HCT116 (cell line): ENCODE measurements around the gene SMIM14. TPM values are rescaled to one million over a fixed set of nuclear protein-coding genes. Genes with fewer than 3 reads are reported as not detected.

Experiments
- ATAC-seq: fragments of 200-7000 bp; cut with Tn5 transposase; 2 replicates; pipeline ENCODE4 v1.9.1; 2020; ENCODE audit warnings: mild to moderate bottlenecking, moderate library complexity
- BruUV-seq: library from RNA; stranded (reverse); fragments of 400-500 nt; replicated peaks from 2 replicates; lab custom pipeline; 2021; lab: Mats Ljungman, UMichigan
- CTCF ChIA-PET: fragments of 300-600 bp; sonication (Branson Sonifier 250); formaldehyde crosslinking; loops from one replicate; lab custom pipeline; 2021; ENCODE audit warnings: antibody characterized with exemption; lab: Charles Lee
- POLR2A ChIA-PET: fragments of 300-600, 350-600 bp; sonication (Branson Sonifier 250); formaldehyde crosslinking; loops from one replicate; lab custom pipeline; 2021; ENCODE audit warnings: antibody characterized with exemption; lab: Charles Lee
- RAD21 ChIA-PET, 2 experiments: fragments of 300-600 bp; sonication (Branson Sonifier 250); formaldehyde crosslinking; loops; one replicate each; lab custom pipeline; 2023; ENCODE audit warnings: low total read pairs in 2 of 2; ENCODE audit not compliant: uncharacterized antibody in 2 of 2, unreplicated experiment in 2 of 2, low non-redundant PET in 1 of 2; lab: Charles Lee
- DNase-seq: peaks from one replicate; pipeline ENCODE4 v3.0.0-alpha.2; 2010; ENCODE audit warnings: low read depth, low spot score
- H2AFZ ChIP-seq: fragments of 200-600 bp; shearing (Covaris generic), sonication (generic); 2 replicates; pipeline ENCODE4 v1.6.1; 2017; ENCODE audit warnings: low read depth, mixed run types, mixed read lengths, antibody characterized with exemption, low read length; ENCODE audit not compliant: poor library complexity, severe bottlenecking
- H3K27ac ChIP-seq: 2 replicates; pipeline ENCODE4 v1.5.1; 2012; ENCODE audit warnings: low read depth, low read length
- H3K27me3 ChIP-seq: fragments of 200-600 bp; sonication (generic); 2 replicates; pipeline ENCODE4 v1.6.1; 2016; ENCODE audit warnings: mixed run types, low read length, mixed read lengths; ENCODE audit not compliant: insufficient read depth
- H3K36me3 ChIP-seq, 2 experiments: fragments of 200-500 bp in 1 of 2; fragments of 200-600 bp in 1 of 2; sonication (Bioruptor generic) in 1 of 2; sonication (generic) in 1 of 2; 2 replicates each; pipeline versions ENCODE4 v1.5.1 to v1.6.1; 2014 to 2016; ENCODE audit warnings: low read length in 2 of 2, inconsistent platforms in 1 of 2, mixed read lengths in 1 of 2, mixed run types in 1 of 2; ENCODE audit not compliant: insufficient read depth in 2 of 2, control insufficient read depth in 1 of 2
- H3K4me1 ChIP-seq, 2 experiments: fragments of 200-600 bp in 1 of 2; sonication (generic) in 1 of 2; 2 replicates each; pipeline versions ENCODE4 v1.5.1 to v1.6.1; 2012 to 2017; ENCODE audit warnings: low read length in 2 of 2, inconsistent platforms in 1 of 2, mild to moderate bottlenecking in 1 of 2, mixed read lengths in 1 of 2, mixed run types in 1 of 2, moderate library complexity in 1 of 2; ENCODE audit not compliant: insufficient read depth in 2 of 2, control insufficient read depth in 1 of 2
- H3K4me2 ChIP-seq: fragments of 200-600 bp; sonication (generic); 2 replicates; pipeline ENCODE4 v1.6.1; 2017; ENCODE audit warnings: mixed run types, low read length, mixed read lengths
- H3K4me3 ChIP-seq, 2 experiments: fragments of 200-600 bp in 1 of 2; sonication (generic) in 1 of 2; replicated peaks in 1 of 2; 2 replicates each; pipeline ENCODE4 v1.5.1; 2011 to 2016; ENCODE audit warnings: low read length in 2 of 2, control low read depth in 1 of 2, low read depth in 1 of 2, mild to moderate bottlenecking in 1 of 2, mixed read lengths in 1 of 2, mixed run types in 1 of 2
- H3K79me2 ChIP-seq: fragments of 200-600 bp; sonication (generic); 2 replicates; pipeline ENCODE4 v1.6.1; 2017; ENCODE audit warnings: mild to moderate bottlenecking, mixed run types, low read length, moderate library complexity, mixed read lengths; ENCODE audit not compliant: insufficient read depth
- H3K9ac ChIP-seq: fragments of 200-600 bp; sonication (generic); 2 replicates; pipeline ENCODE4 v1.6.1; 2016; ENCODE audit warnings: low read length, mixed read lengths
- H3K9me2 ChIP-seq: fragments of 200-600 bp; sonication (generic), shearing (Covaris generic); 2 replicates; pipeline ENCODE4 v1.6.1; 2017; ENCODE audit warnings: mixed run types, mild to moderate bottlenecking, moderate library complexity; ENCODE audit not compliant: insufficient read depth
- H3K9me3 ChIP-seq, 2 experiments: fragments of 200-500 bp in 1 of 2; fragments of 200-600 bp in 1 of 2; sonication (Bioruptor generic) in 1 of 2; sonication (generic) in 1 of 2; 2 replicates each; pipeline ENCODE4 v1.6.1; 2014 to 2017; ENCODE audit warnings: low read length in 2 of 2, mixed read lengths in 2 of 2, inconsistent platforms in 1 of 2, low read depth in 1 of 2, mild to moderate bottlenecking in 1 of 2, mixed run types in 1 of 2, moderate library complexity in 1 of 2; ENCODE audit not compliant: control insufficient read depth in 1 of 2, insufficient read depth in 1 of 2
- H4K20me1 ChIP-seq: fragments of 200-600 bp; sonication (generic), shearing (Covaris generic); 2 replicates; pipeline ENCODE4 v1.6.1; 2017; ENCODE audit warnings: mixed run types, mild to moderate bottlenecking, moderate library complexity; ENCODE audit not compliant: insufficient read depth
- CBX3 ChIP-seq: IDR thresholded peaks from 2 replicates; pipeline ENCODE4 v1.6.1; 2012; ENCODE audit warnings: low read depth
- CTCF ChIP-seq, 3 experiments: fragments of 200-600 bp in 1 of 3; sonication (generic) in 1 of 3; IDR thresholded peaks in 2 of 3; conservative IDR thresholded peaks in 1 of 3; 2 replicates each; pipeline ENCODE4 v1.5.1; 2012 to 2017; ENCODE audit warnings: low read depth in 2 of 3, low read length in 2 of 3, antibody characterized with exemption in 1 of 3, borderline replicate concordance in 1 of 3, control low read depth in 1 of 3, mild to moderate bottlenecking in 1 of 3, mixed read lengths in 1 of 3, mixed run types in 1 of 3, moderate library complexity in 1 of 3; ENCODE audit not compliant: insufficient read depth in 1 of 3
- EZH2phosphoT487 ChIP-seq: fragments of 200-600 bp; IDR thresholded peaks from 2 replicates; pipeline ENCODE4 v1.6.1; 2018; ENCODE audit warnings: antibody characterized with exemption, borderline replicate concordance
- FOSL1 ChIP-seq: IDR thresholded peaks from 2 replicates; pipeline ENCODE4 v1.6.1; 2012; ENCODE audit warnings: low read depth
- POLR2A ChIP-seq: IDR thresholded peaks from 2 replicates; pipeline ENCODE4 v1.7.0; 2011; ENCODE audit warnings: borderline replicate concordance; ENCODE audit not compliant: insufficient read depth, insufficient read length; ENCODE audit errors: extremely low read depth
- POLR2AphosphoS5 ChIP-seq: IDR thresholded peaks from 2 replicates; pipeline ENCODE4 v1.6.1; 2011; ENCODE audit warnings: mild to moderate bottlenecking, low read depth, low read length, moderate library complexity
- RAD21 ChIP-seq: IDR thresholded peaks from 2 replicates; pipeline ENCODE4 v1.6.1; 2012; ENCODE audit warnings: low read depth, mild to moderate bottlenecking
- SP1 ChIP-seq: IDR thresholded peaks from 2 replicates; pipeline ENCODE4 v1.6.1; 2012; ENCODE audit warnings: low read depth
- SRF ChIP-seq: IDR thresholded peaks from 2 replicates; pipeline ENCODE4 v1.6.1; 2012; ENCODE audit warnings: low read depth
- TCF7L2 ChIP-seq: IDR thresholded peaks from 2 replicates; pipeline ENCODE4 v1.7.0; 2011; ENCODE audit warnings: borderline replicate concordance, inconsistent platforms; ENCODE audit not compliant: insufficient read depth, insufficient read length; ENCODE audit errors: extremely low read depth
- ZFX ChIP-seq: fragments of 450-650 bp; IDR thresholded peaks from 2 replicates; pipeline ENCODE4 v1.6.1; 2017
- ZNF274 ChIP-seq: fragments of 200-500 bp; sonication (Bioruptor generic); IDR thresholded peaks from 2 replicates; pipeline ENCODE4 v1.6.1; 2014; ENCODE audit warnings: mild to moderate bottlenecking, low read depth, low read length, inconsistent platforms
- intact Hi-C: fragments of 100-400 bp; cut with micrococcal nuclease; formaldehyde crosslinking; loops from 2 replicates; pipeline ENCODE4 v1.10.0; 2022
- total RNA-seq: library from RNA; stranded (reverse); gene quantifications from one replicate; pipeline ENCODE4 v1.2.1, GENCODE V29; 2021; ENCODE audit not compliant: unreplicated experiment
- TF ChIP-seq, protein P1 (sequence below): IDR thresholded peaks from 2 replicates; pipeline ENCODE4 v1.6.1; 2012
- TF ChIP-seq, protein P2 (sequence below): IDR thresholded peaks from 2 replicates; pipeline ENCODE4 v1.6.1; 2012; ENCODE audit warnings: low read depth

SMIM14 gene
- total RNA-seq, 1 experiment from 2014 or later: 21.6 TPM

DNA sequence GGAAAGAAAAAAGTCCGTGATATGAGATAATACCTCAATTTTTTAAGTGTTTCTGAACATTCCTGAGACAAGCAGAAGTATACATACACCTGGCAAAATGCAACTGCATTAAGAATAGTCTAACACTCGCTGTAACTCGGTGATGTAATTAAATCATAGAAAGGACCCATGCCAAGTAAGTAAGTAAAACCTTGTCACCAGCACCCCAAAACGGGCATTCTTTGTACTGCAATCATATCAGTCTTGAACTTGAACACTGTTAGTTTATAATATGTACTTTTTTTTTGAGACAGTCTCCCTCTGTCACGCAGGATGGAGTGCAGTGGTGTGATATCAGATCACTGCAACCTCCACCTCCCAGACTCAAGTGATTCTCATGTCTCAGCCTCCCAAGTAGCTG, 47.4 kb downstream of the SMIM14 start:
- H2AFZ ChIP-seq: no peak overlapping the region
- BruUV-seq: no TSS peak
- no peak overlapping the region for H3K4me3 ChIP-seq
- ChIA-PET RAD21 (no interaction called here), CTCF (no interaction called here), POLR2A (interaction anchor here (0.6 kb wide), 1 partner anchor 10 kb away, joined by 3 read pairs; no protein-coding TSS in a partner anchor)
- no peak overlapping the region for H3K9ac ChIP-seq
- no peaks in the 10 kb centered on the region for H3K9me3 ChIP-seq
- no peaks in the 10 kb centered on the region for H3K4me1 ChIP-seq
- H3K36me3 ChIP-seq: no peaks in the 10 kb centered on the region
- no peaks in the 10 kb centered on the region for H3K79me2 ChIP-seq
- no peak overlapping the region for H3K27ac ChIP-seq
- no peak for TF ChIP-seq SRF
- TF ChIP-seq RAD21: peak; percentile 37
- TF ChIP-seq TCF7L2: no peak
- TF ChIP-seq CTCF (IDR thresholded peaks at IDR 0.05 in 2 of 3, conservative IDR thresholded peaks at IDR 0.05 in 1 of 3; ENCODE audit: borderline replicate concordance in 1 of 3, insufficient read depth in 1 of 3, low read depth in 2 of 3, low read length in 2 of 3): peak; percentile 17 to 27 (median 24); a peak in 4 of 6 replicates
- no peak for TF ChIP-seq ZNF274
- intact Hi-C loops: loop anchor here (5.0 kb wide), 1 partner anchor 124 kb away; no protein-coding TSS in a partner anchor
- no peak for DNase-seq
- H3K27me3 ChIP-seq: no peaks in the 10 kb centered on the region
- no peak overlapping the region for H3K4me2 ChIP-seq
- H3K9me2 ChIP-seq: no peaks in the 10 kb centered on the region
- H4K20me1 ChIP-seq: no peaks in the 10 kb centered on the region
- ATAC-seq: peak; percentile 57; the same call in 1 of the 2 replicates

- ChIA-PET CTCF (no interaction called here), RAD21 (no interaction called here), POLR2A (no interaction called here)
- Histone ChIP-seq H3K4me2 (no peak overlapping the region), H3K4me3 (no peak overlapping the region), H3K4me1 (no peaks in the 10 kb centered on the region), H3K9me2 (no peaks in the 10 kb centered on the region), H3K36me3 (no peaks in the 10 kb centered on the region), H3K27ac (no peak overlapping the region), H3K79me2 (no peaks in the 10 kb centered on the region), H3K9ac (no peak overlapping the region), H3K27me3 (no peaks in the 10 kb centered on the region), H3K9me3 (no peaks in the 10 kb centered on the region), H2AFZ (no peak overlapping the region), H4K20me1 (no peaks in the 10 kb centered on the region)
- no peak for TF ChIP-seq POLR2A
- TF ChIP-seq TCF7L2: no peak
- TF ChIP-seq, protein P1, sequence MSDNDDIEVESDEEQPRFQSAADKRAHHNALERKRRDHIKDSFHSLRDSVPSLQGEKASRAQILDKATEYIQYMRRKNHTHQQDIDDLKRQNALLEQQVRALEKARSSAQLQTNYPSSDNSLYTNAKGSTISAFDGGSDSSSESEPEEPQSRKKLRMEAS: no peak
- no peak for TF ChIP-seq CBX3
- no peak for TF ChIP-seq ZFX
- TF ChIP-seq RAD21: no peak
- TF ChIP-seq FOSL1: no peak
- TF ChIP-seq EZH2phosphoT487: no peak
- no peak for TF ChIP-seq SRF
- TF ChIP-seq SP1: no peak
- TF ChIP-seq, protein P2, sequence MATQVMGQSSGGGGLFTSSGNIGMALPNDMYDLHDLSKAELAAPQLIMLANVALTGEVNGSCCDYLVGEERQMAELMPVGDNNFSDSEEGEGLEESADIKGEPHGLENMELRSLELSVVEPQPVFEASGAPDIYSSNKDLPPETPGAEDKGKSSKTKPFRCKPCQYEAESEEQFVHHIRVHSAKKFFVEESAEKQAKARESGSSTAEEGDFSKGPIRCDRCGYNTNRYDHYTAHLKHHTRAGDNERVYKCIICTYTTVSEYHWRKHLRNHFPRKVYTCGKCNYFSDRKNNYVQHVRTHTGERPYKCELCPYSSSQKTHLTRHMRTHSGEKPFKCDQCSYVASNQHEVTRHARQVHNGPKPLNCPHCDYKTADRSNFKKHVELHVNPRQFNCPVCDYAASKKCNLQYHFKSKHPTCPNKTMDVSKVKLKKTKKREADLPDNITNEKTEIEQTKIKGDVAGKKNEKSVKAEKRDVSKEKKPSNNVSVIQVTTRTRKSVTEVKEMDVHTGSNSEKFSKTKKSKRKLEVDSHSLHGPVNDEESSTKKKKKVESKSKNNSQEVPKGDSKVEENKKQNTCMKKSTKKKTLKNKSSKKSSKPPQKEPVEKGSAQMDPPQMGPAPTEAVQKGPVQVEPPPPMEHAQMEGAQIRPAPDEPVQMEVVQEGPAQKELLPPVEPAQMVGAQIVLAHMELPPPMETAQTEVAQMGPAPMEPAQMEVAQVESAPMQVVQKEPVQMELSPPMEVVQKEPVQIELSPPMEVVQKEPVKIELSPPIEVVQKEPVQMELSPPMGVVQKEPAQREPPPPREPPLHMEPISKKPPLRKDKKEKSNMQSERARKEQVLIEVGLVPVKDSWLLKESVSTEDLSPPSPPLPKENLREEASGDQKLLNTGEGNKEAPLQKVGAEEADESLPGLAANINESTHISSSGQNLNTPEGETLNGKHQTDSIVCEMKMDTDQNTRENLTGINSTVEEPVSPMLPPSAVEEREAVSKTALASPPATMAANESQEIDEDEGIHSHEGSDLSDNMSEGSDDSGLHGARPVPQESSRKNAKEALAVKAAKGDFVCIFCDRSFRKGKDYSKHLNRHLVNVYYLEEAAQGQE: no peak
- TF ChIP-seq POLR2AphosphoS5: no peak
- intact Hi-C loops: no loop called here
- no TSS peak for BruUV-seq
- DNase-seq: no peak
- ATAC-seq: no peak
These were observed 50.8 kb downstream of the SMIM14 start for GRCh38 chr4:39587881-39588280.
